Panc1 (cell line): ENCODE measurements around the gene PTGIS. TPM values are rescaled to one million over a fixed set of nuclear protein-coding genes. Genes with fewer than 3 reads are reported as not detected.

Experiments
- ATAC-seq: fragments of 200-7000 bp; cut with Tn5 transposase; 2 replicates; pipeline ENCODE4 v1.9.1; 2020; ENCODE audit warnings: mild to moderate bottlenecking, moderate library complexity
- BruUV-seq: library from RNA; stranded (reverse); fragments of 400-500 nt; replicated peaks from 2 replicates; lab custom pipeline; 2021; lab: Mats Ljungman, UMichigan
- CTCF ChIA-PET: fragments of 300-600 bp; sonication (Branson Sonifier 250); formaldehyde crosslinking; loops from one replicate; lab custom pipeline; 2022; ENCODE audit warnings: antibody characterized with exemption; lab: Charles Lee
- POLR2A ChIA-PET: fragments of 300-600 bp; sonication (Branson Sonifier 250); formaldehyde crosslinking; loops from one replicate; lab custom pipeline; 2022; ENCODE audit warnings: antibody characterized with exemption; lab: Charles Lee
- DNase-seq: peaks from one replicate; pipeline ENCODE4 v3.0.0-alpha.2; 2010; ENCODE audit warnings: low read depth, low spot score
- H3K27ac ChIP-seq: 2 replicates; pipeline ENCODE4 v1.5.1; 2011; ENCODE audit warnings: mild to moderate bottlenecking, low read length, inconsistent platforms
- H3K27me3 ChIP-seq: fragments of 200-500 bp; sonication (Bioruptor generic); 2 replicates; pipeline ENCODE4 v1.6.0; 2014; ENCODE audit warnings: low read length, inconsistent platforms; ENCODE audit not compliant: control insufficient read depth, insufficient read depth
- H3K36me3 ChIP-seq: fragments of 200-500 bp; sonication (Bioruptor generic); 2 replicates; pipeline ENCODE4 v1.5.1; 2014; ENCODE audit warnings: inconsistent platforms, mild to moderate bottlenecking, low read length, moderate library complexity; ENCODE audit not compliant: control insufficient read depth, insufficient read depth
- H3K4me1 ChIP-seq: 2 replicates; pipeline ENCODE4 v1.5.1; 2011; ENCODE audit warnings: inconsistent platforms, mild to moderate bottlenecking, low read length, moderate library complexity; ENCODE audit not compliant: control insufficient read depth, insufficient read depth
- H3K4me3 ChIP-seq, 2 experiments: 2 replicates each; pipeline ENCODE4 v1.5.1; 2011 to 2012; ENCODE audit warnings: low read depth in 2 of 2, low read length in 2 of 2, mild to moderate bottlenecking in 2 of 2, inconsistent platforms in 1 of 2, moderate library complexity in 1 of 2
- H3K9me3 ChIP-seq: fragments of 200-500 bp; sonication (Bioruptor generic); 2 replicates; pipeline ENCODE4 v1.5.1; 2014; ENCODE audit warnings: low read depth, mild to moderate bottlenecking, inconsistent platforms, low read length, moderate library complexity; ENCODE audit not compliant: control insufficient read depth, insufficient read depth
- POLR2AphosphoS5 ChIP-seq: IDR thresholded peaks from 2 replicates; pipeline ENCODE4 v1.6.1; 2012; ENCODE audit warnings: mild to moderate bottlenecking, low read depth, low read length, moderate library complexity
- SIN3A ChIP-seq: IDR thresholded peaks from 2 replicates; pipeline ENCODE4 v1.6.1; 2012; ENCODE audit warnings: low read depth, mild to moderate bottlenecking, low read length, moderate library complexity, borderline replicate concordance; ENCODE audit not compliant: insufficient read depth
- TCF7L2 ChIP-seq: IDR thresholded peaks from 2 replicates; pipeline ENCODE4 v1.6.1; 2011; ENCODE audit warnings: mild to moderate bottlenecking, low read depth, low read length, inconsistent platforms
- in situ Hi-C: cut with HindIII; loops from 2 replicates; pipeline ENCODE4 v1.10.0; 2016; ENCODE audit warnings: low sequenced_read_pairs, low pct_unique_long_range_greater_than_20kb
- intact Hi-C: fragments of 100-400 bp; cut with micrococcal nuclease; formaldehyde crosslinking; loops from one replicate; pipeline ENCODE4 v1.10.0; 2022; ENCODE audit not compliant: unreplicated experiment
- total RNA-seq: library from RNA; stranded (reverse); gene quantifications from one replicate; pipeline ENCODE4 v1.2.1, GENCODE V29; 2021; ENCODE audit not compliant: unreplicated experiment
- TF ChIP-seq, protein P1 (sequence below): fragments of 450-650 bp; IDR thresholded peaks from 2 replicates; pipeline ENCODE4 v1.5.1; 2017; ENCODE audit warnings: mild to moderate bottlenecking
- TF ChIP-seq, protein P2 (sequence below), 2 experiments: IDR thresholded peaks; 2 replicates each; pipeline ENCODE4 v1.6.1; 2011 to 2012; ENCODE audit warnings: low read depth in 2 of 2, control low read depth in 1 of 2, low read length in 1 of 2, mild to moderate bottlenecking in 1 of 2, moderate library complexity in 1 of 2; ENCODE audit not compliant: insufficient read depth in 1 of 2

The PTGIS gene
- total RNA-seq, 1 experiment from 2014 or later: 4.4 TPM

DNA sequence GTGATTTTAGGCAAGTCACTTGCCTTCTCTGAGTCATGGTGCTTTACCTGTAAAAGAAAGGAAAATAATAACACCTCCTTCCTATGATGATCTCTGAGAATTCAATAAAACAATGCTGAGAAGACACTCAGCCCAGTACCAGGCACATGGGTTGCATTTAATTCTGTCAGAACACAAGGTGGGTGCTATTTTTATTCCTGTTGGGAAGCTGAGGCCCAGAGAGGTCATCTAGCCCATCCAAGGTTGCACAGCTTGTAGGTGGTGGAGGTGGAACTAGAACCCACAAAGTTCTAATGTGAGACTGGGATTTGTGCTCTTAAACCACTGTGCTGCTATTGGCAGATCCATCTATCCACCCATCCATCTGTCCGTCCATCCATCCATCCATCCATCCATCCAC lies 39.6 kb upstream of the PTGIS start:
- POLR2A ChIA-PET: no interaction called here
- in situ Hi-C loops (no loop called here), intact Hi-C loops (loop anchor here (10.0 kb wide), 1 partner anchor 273 kb away; no protein-coding TSS in a partner anchor)
- no peak overlapping the region for H3K27ac ChIP-seq
- TF ChIP-seq, protein P1, sequence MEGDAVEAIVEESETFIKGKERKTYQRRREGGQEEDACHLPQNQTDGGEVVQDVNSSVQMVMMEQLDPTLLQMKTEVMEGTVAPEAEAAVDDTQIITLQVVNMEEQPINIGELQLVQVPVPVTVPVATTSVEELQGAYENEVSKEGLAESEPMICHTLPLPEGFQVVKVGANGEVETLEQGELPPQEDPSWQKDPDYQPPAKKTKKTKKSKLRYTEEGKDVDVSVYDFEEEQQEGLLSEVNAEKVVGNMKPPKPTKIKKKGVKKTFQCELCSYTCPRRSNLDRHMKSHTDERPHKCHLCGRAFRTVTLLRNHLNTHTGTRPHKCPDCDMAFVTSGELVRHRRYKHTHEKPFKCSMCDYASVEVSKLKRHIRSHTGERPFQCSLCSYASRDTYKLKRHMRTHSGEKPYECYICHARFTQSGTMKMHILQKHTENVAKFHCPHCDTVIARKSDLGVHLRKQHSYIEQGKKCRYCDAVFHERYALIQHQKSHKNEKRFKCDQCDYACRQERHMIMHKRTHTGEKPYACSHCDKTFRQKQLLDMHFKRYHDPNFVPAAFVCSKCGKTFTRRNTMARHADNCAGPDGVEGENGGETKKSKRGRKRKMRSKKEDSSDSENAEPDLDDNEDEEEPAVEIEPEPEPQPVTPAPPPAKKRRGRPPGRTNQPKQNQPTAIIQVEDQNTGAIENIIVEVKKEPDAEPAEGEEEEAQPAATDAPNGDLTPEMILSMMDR: no peak
- TF ChIP-seq POLR2AphosphoS5 (no peak), SIN3A (no peak), TCF7L2 (no peak)
- TF ChIP-seq, protein P2, sequence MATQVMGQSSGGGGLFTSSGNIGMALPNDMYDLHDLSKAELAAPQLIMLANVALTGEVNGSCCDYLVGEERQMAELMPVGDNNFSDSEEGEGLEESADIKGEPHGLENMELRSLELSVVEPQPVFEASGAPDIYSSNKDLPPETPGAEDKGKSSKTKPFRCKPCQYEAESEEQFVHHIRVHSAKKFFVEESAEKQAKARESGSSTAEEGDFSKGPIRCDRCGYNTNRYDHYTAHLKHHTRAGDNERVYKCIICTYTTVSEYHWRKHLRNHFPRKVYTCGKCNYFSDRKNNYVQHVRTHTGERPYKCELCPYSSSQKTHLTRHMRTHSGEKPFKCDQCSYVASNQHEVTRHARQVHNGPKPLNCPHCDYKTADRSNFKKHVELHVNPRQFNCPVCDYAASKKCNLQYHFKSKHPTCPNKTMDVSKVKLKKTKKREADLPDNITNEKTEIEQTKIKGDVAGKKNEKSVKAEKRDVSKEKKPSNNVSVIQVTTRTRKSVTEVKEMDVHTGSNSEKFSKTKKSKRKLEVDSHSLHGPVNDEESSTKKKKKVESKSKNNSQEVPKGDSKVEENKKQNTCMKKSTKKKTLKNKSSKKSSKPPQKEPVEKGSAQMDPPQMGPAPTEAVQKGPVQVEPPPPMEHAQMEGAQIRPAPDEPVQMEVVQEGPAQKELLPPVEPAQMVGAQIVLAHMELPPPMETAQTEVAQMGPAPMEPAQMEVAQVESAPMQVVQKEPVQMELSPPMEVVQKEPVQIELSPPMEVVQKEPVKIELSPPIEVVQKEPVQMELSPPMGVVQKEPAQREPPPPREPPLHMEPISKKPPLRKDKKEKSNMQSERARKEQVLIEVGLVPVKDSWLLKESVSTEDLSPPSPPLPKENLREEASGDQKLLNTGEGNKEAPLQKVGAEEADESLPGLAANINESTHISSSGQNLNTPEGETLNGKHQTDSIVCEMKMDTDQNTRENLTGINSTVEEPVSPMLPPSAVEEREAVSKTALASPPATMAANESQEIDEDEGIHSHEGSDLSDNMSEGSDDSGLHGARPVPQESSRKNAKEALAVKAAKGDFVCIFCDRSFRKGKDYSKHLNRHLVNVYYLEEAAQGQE (IDR thresholded peaks at IDR 0.05; ENCODE audit: insufficient read depth in 1 of 2, low read depth in 2 of 2, low read length in 1 of 2): no peak
- no TSS peak for BruUV-seq
- no peaks in the 10 kb centered on the region for H3K36me3 ChIP-seq
- no peak overlapping the region for H3K4me3 ChIP-seq
- no peaks in the 10 kb centered on the region for H3K27me3 ChIP-seq
- DNase-seq (no peak), ATAC-seq (no peak)
- CTCF ChIA-PET: no interaction called here
- H3K9me3 ChIP-seq: no peaks in the 10 kb centered on the region
- H3K4me1 ChIP-seq: peaks cover 21% of the 10 kb centered on the region

DNA sequence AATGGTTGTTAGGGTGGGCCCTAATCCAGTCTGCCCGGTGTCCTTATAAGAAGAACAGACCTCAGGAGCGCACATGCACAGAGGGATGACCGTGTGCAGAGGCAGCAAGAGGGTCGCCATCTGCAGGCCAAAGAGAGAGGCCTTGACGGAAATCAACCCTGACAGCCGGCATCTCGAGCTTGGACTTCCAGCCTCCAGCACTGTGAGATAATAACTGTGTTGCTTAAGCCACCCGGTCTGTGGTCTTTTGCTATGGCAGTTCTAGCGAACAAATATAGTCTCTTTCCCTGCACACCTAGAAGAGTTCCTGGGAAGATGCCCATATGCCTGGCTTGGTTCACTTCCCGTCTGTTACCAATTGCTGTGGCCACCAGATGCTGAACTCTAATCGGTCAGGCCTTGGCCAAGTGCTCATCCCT lies 35.3 kb upstream of the PTGIS start:
- Histone ChIP-seq H3K27ac (0 out of 2 replicates have a peak overlapping the region, but pooled peaks have one; percentile 20), H3K4me3 (no peak overlapping the region), H3K4me1 (peaks cover 15% of the 10 kb centered on the region), H3K9me3 (no peaks in the 10 kb centered on the region), H3K27me3 (no peaks in the 10 kb centered on the region), H3K36me3 (no peaks in the 10 kb centered on the region)
- POLR2A ChIA-PET: interaction anchor here (0.7 kb wide), 1 partner anchor 331 kb away, joined by 7 read pairs; no protein-coding TSS in a partner anchor
- no TSS peak for BruUV-seq
- DNase-seq: no peak
- intact Hi-C loops: loop anchor here (10.0 kb wide), 1 partner anchor 268 kb away; no protein-coding TSS in a partner anchor
- CTCF ChIA-PET: interaction anchor here (0.9 to 3.8 kb wide), 3 partner anchors 32 to 63 kb away, joined by 3 to 31 read pairs (median 4); no protein-coding TSS in a partner anchor
- in situ Hi-C loops: no loop called here
- TF ChIP-seq, protein P1: peak; percentile 34
- TF ChIP-seq TCF7L2 (no peak), SIN3A (no peak)
- peak; percentile 76 for ATAC-seq
